GM18519 (cell line): ENCODE data around the gene ATF6.
"Not testable (repeated sequence)": the region's sequence is repeated elsewhere in the genome, so short reads cannot be mapped to it uniquely, and the experiment has no call there.

Experiments used
- ATAC-seq: cut with Tn5 transposase; IDR thresholded peaks from one replicate; pipeline ENCODE4 v1.9.1; 2021; ENCODE audit warnings: mild to moderate bottlenecking, moderate library complexity; ENCODE audit not compliant: unreplicated experiment, low FRiP score

The ATF6 gene

GRCh38 chr1:161773791-161774190 lies 7.7 kb downstream of the ATF6 start:
- ATAC-seq, result no peak

- no peak for ATAC-seq
Observed at GRCh38 chr1:161777261-161777660, 11.1 kb downstream of the ATF6 start.

- no peak for ATAC-seq
Observed at GRCh38 chr1:161778522-161778921, 12.4 kb downstream of the ATF6 start.

- no peak for ATAC-seq
Observed at GRCh38 chr1:161779393-161779792, 13.3 kb downstream of the ATF6 start.

GRCh38 chr1:161781995-161782394 lies 15.9 kb downstream of the ATF6 start:
- ATAC-seq, result no peak

GRCh38 chr1:161782886-161783285 lies 16.8 kb downstream of the ATF6 start:
- no peak for ATAC-seq

- no peak for ATAC-seq
Observed at GRCh38 chr1:161784968-161785367, 18.8 kb downstream of the ATF6 start.

- ATAC-seq, result no peak
Observed at GRCh38 chr1:161787355-161787754, 21.2 kb downstream of the ATF6 start.

- ATAC-seq, result no peak
Observed at GRCh38 chr1:161790587-161791317, 24.6 kb downstream of the ATF6 start.

GRCh38 chr1:161791904-161792655 lies 26.0 kb downstream of the ATF6 start:
- no peak for ATAC-seq

- ATAC-seq, result peak; percentile 87
Observed at GRCh38 chr1:161792740-161793139, 26.6 kb downstream of the ATF6 start.

- ATAC-seq, result no peak
Observed at GRCh38 chr1:161799792-161800191, 33.7 kb downstream of the ATF6 start.

GRCh38 chr1:161801955-161802354 lies 35.8 kb downstream of the ATF6 start:
- ATAC-seq, result no peak

- ATAC-seq, result no peak
Observed at GRCh38 chr1:161803181-161803580, 37.1 kb downstream of the ATF6 start.

GRCh38 chr1:161805399-161806197 lies 39.5 kb downstream of the ATF6 start:
- no peak for ATAC-seq

GRCh38 chr1:161809202-161809601 lies 43.1 kb downstream of the ATF6 start:
- ATAC-seq, result not testable (repeated sequence)

- ATAC-seq, result not testable (repeated sequence)
Observed at GRCh38 chr1:161809656-161810055, 43.5 kb downstream of the ATF6 start.

- no peak for ATAC-seq
Observed at GRCh38 chr1:161810780-161811179, 44.7 kb downstream of the ATF6 start.

- ATAC-seq, result no peak
Observed at GRCh38 chr1:161816201-161816600, 50.1 kb downstream of the ATF6 start.

GRCh38 chr1:161817176-161817730 lies 51.1 kb downstream of the ATF6 start:
- no peak for ATAC-seq

GRCh38 chr1:161820914-161821313 lies 54.8 kb downstream of the ATF6 start:
- no peak for ATAC-seq
